Measurements from ENCODE around the gene WNT10A.
A peak's percentile ranks its signal among the peaks of the same experiment; 100 is the strongest.
"Not testable (repeated sequence)": the region's sequence is repeated elsewhere in the genome, so short reads cannot be mapped to it uniquely, and the experiment has no call there.

Gene WNT10A

GRCh38 chr2:218893349-218894150 lies 12.9 kb downstream of the WNT10A start:
- DNase-seq (ENCODE audit: low read depth in 3 of 3), result no peak

DNA sequence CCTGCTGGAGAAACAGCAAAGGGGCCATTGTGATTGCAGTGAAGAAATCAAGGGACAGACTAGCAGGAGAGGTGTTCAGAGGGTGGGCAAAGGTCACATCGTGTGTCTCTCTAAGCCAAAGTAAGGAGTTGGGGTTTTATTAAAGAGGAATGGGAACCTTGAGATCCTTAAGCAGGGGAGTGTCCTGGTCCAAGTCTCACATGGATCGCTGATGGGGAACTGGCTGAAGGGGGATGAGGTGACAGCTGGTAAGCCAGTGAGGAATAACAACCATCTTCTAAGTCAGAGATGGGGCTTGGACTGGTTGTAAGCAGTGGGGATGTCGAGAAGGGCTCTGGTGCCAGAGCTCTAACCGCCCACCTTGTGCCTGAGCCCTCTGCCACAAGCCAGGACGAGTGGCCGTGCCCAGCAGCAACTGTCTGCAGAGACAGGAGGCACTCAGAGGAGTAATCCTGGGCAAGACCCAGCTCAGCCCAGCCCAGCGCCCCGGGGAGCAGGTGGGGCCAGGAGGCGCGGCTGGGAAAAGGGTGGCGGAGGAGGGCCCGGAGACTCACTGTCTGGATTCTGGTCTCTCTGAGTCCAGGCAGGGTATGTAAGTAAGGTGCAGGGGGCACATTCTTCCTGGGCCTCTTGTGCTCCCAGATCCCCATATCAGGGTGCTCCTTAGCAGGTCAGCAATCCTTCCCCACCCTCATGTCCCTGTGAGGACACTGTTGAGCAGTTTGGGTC lies 13.7 kb downstream of the WNT10A start:
- DNase-seq (ENCODE audit: low read depth in 3 of 3), result no peak

GRCh38 chr2:218894880-218895157 lies 14.2 kb downstream of the WNT10A start:
- DNase-seq (ENCODE audit: low read depth in 3 of 3), result no peak

GRCh38 chr2:218895326-218895725 lies 14.7 kb downstream of the WNT10A start:
- no peak for DNase-seq (ENCODE audit: low read depth in 3 of 3)

- no peak for DNase-seq (ENCODE audit: low read depth in 3 of 3)
These were observed 15.3 kb downstream of the WNT10A start for GRCh38 chr2:218895759-218896500.

GRCh38 chr2:218896501-218897393 lies 16.1 kb downstream of the WNT10A start:
- DNase-seq (ENCODE audit: low read depth in 3 of 3), result peak; percentile 63 to 79 (median 77)

GRCh38 chr2:218897394-218898108 lies 16.9 kb downstream of the WNT10A start:
- no peak for DNase-seq (ENCODE audit: low read depth in 3 of 3)

GRCh38 chr2:218898109-218898878 lies 17.6 kb downstream of the WNT10A start:
- peak; percentile 67 to 77 (median 68) for DNase-seq (ENCODE audit: low read depth in 3 of 3)

DNA sequence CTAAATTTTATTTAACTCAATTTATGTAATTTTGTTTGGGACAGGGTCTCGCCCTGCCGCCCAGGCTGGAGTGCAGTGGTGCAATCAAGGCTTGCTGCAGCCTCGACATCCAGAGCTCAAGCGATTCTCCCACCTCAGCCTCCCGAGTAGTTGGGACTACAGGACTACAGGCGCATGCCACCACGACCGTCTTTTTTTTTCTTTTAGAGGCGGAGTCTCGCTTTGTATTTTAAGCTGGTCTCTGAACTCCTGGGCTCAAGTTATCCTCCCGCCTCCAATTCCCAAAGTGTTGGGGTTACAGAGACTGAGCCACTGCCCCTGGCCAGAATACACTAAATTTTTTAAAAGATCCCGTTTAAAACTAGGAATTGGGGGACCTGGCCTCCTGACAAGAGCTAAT lies 18.5 kb downstream of the WNT10A start:
- DNase-seq (ENCODE audit: low read depth in 3 of 3), result no peak

- DNase-seq (ENCODE audit: low read depth in 3 of 3), result no peak
These were observed 21.8 kb downstream of the WNT10A start for GRCh38 chr2:218902427-218902826.

DNA sequence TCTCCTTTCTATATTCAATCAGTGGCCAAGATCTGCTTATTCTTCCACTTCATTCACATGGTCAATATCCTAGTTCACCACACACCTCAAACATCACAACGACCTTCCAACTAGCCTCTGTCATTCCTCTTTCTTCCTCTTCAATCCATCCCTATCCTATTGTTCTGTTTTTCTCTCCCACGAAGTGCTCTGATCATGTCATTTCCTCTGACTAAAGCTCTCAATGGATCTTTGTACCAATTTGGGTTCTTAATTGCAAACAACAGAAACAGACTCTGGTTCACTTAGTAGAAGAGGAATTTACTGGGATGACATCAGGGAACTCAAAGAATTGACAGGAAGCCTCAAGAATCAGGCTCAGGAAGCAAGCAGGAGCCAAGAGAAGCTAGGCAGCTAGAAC lies 23.5 kb downstream of the WNT10A start:
- no peak for DNase-seq (ENCODE audit: low read depth in 3 of 3)

DNA sequence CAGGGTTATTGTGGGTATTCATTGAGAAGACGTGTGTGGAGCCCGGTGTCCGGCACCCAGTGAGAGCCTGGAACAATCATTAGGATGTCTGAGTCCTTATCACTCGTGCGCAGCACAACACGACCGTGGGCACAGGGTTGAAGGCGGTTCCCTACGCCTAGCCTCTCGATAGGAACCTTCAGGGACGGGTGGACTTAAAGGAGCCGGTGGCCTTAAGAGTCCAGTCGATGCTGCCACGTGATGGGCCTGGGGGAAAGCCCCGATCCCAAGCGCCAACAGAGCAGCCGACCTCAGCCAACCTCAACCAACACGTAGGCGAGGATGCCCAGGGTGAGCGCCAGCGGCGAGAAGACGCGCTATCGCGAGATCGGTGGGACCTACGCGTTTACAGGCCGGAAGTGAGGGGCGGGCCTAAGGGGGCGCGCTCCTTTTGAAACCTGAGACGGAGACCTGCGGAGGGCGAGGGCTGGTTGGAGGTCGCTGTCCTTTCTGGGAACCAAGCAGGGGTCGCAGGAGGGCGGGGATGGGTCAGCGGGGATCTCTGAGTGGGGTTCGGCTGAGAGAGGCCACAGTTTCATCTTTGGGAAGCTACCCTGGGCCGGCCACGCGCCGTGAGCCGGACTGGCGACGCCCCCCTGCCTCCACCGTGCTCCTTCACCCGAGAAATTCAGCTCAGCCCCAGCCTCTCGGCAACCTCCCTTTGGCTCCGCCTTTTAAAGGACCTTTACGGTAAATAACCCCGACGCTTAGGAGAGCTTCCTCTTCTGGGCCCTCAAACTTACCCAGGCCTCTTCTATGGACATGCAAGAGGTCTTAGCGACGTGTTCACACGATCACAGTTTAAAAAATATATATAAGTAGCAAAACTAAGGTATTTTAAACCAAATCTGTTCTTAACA lies 28.3 kb downstream of the WNT10A start:
- DNase-seq (ENCODE audit: low read depth in 3 of 3), result peak; percentile 81 to 84 (median 81)

DNA sequence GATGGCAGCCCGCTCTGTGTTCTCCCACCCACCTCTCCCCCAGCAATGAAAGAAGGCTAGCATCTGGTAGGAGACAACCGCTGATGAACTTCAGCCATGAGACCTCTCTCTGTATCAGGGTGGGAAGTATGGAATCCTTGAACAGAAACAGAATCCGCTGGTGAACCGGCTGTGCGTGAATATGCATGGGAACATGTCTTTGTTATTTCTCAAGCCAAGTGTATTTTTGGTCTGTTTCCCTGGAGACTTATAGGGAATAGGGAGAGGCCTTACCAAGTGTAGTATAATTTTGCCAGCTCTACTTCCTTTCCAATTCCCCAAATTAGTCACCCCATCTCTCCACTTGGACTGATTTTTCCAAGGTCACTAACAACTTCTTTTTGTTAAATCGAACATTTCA lies 30.1 kb downstream of the WNT10A start:
- no peak for DNase-seq (ENCODE audit: low read depth in 3 of 3)

DNA sequence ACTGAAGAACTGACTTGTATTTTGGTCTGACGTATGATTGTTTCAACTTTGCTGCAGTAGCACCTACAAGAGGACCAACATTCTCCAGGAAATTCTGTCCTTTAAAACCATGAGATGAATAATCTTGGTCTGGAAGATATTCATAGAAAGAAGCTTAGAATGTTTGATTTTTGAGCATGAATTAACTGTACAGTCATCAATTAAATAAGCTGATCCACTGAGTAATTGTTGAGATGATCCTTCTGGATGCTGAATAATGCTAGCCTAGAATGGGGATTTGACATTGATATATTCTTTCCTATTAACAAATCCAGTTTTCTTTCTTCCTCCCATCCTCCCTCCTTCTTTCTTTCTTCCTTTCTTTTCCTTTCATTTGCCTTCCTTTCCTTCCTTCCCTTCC lies 39.9 kb downstream of the WNT10A start:
- no peak for DNase-seq (ENCODE audit: low read depth in 3 of 3)

DNA sequence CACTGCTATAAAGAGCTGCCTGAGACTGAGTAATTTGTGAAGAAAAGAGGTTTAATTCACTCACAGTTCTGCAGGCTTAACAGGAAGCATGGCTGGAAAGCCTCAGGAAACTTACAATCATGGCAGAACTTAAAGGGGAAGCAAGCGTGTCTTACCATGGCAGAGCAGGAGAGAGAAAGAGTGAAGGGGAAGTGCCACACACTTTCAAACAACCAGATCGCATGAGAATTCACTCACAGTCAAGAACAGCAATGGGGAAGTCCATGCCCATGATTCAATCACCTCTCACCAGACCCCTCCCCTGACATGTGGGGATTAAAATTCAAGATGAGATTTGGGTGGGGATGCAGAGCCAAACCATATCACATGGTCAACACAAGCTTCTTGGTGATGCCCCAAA lies 44.1 kb downstream of the WNT10A start:
- DNase-seq (ENCODE audit: low read depth in 3 of 3), result no peak

DNA sequence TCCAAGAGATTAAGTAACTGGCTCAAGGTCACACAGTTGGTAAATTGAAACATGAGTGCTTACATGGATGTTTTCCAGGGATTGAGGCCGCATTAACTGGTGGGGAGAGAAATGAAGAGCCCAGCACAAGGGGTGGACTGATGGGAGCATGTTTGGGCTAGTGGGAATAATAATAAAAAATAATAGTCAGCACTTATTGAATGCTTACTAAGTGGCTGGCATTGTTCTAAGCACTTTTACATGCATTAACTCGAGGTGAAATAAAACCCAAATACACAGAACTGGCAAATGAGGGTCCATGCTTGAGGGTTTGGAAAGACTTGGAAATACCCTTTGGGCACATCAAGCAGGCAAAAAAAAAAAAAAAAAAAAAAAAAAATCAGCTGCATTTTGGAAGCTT lies 44.8 kb downstream of the WNT10A start:
- DNase-seq (ENCODE audit: low read depth in 3 of 3), result no peak

DNA sequence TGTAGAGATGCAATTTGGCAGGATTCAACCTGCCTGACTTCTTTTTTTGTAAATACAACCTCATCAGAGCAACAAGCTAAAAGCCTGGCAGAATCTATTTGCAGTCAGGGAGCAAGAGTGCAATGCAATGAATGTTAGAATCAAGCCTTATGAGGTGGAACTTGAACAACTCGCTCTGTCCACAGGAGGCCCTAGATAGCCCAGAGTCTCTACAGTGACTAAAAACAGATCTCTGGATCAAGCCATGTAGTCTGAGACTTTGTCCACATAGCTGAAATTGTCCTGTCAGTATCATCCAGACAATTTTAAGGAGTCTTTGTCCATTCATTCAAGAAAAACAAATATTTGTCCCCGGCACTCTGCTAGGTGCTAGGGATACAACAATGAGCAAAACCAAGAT lies 46.8 kb downstream of the WNT10A start:
- DNase-seq (ENCODE audit: low read depth in 3 of 3), result no peak

- DNase-seq (ENCODE audit: low read depth in 3 of 3), result no peak
These were observed 47.2 kb downstream of the WNT10A start for GRCh38 chr2:218927876-218928275.

GRCh38 chr2:218930488-218930887 lies 49.8 kb downstream of the WNT10A start:
- not testable (repeated sequence) for DNase-seq (ENCODE audit: low read depth in 3 of 3)
